Stimulated activated CD8-positive, alpha-beta memory T cell treated with anti-CD3 and anti-CD28 coated beads, Interleukin-15, amount 100 ng/mL, for 24 hours (primary cell): ENCODE data around the gene TGFB1.

Experiments
- DNase-seq: peaks from one replicate; pipeline ENCODE4 v3.0.0-alpha.2; 2020; ENCODE audit warnings: low read depth

TGFB1 gene

GRCh38 chr19:41321204-41321599 is 32.5 kb downstream of the TGFB1 start:
- DNase-seq: no peak

- DNase-seq: no peak
Observed at GRCh38 chr19:41320568-41320967, 33.2 kb downstream of the TGFB1 start.

GRCh38 chr19:41320185-41320518 is 33.6 kb downstream of the TGFB1 start:
- no peak for DNase-seq

DNA sequence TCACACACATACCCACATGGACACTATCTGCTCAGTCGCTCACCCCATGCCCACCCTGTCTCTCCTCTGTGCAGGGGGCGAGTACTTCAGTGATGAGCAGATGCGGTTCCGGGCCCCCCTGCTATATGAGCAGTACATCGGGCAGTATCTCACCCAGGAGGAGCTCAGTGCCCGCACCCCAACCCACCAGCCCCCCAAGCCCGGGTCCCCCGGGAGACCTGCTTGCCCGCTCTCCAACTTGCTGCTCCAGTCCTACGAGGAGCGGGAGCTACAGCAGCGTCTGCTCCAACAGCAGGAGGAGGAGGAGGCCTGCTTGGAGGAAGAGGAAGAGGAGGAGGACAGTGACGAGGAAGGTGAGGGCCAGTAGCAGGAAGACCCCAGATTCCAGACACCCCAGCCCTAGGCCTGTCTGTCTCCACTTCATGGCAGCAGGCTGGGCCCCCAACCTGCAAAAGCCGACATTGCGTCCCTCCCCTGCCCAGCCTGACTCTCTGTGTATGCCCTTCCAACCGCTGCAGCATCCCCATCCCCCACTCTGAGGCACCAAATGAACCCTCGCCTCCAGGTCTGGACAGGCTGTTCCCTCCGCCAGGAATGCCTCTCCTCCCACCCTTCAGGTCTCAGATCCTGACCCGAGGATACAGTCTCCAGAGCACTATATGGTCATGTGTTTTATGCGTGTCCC is 34.1 kb downstream of the TGFB1 start:
- no peak for DNase-seq

- no peak for DNase-seq
Observed at GRCh38 chr19:41318696-41319499, 34.8 kb downstream of the TGFB1 start.

DNA sequence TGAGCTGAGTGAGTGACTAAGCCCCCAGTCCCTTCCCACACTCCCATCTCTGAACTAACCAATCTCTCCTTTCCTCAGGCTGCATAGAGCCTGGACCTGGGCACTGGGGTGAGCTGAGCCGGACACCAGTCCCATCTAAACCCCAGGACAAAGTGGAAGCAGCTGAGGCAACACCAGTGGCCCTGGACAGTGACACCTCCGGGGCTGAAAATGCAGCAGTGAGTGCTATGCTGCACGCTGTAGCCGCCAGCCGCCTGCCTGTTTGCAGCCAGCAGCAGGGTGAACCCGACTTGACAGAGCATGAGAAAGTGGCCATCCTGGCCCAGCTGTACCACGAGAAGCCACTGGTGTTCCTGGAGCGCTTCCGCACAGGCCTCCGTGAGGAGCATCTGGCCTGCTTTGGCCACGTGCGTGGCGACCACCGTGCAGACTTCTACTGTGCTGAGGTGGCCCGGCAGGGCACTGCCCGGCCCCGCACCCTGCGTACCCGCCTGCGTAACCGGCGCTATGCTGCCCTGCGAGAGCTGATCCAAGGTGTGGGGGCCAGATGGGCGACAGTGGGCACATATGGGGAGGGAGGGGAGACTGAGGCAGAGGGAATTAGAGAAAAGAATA is 37.3 kb downstream of the TGFB1 start:
- no peak for DNase-seq

- no peak for DNase-seq
Observed at GRCh38 chr19:41311613-41312012, 42.1 kb downstream of the TGFB1 start.

DNA sequence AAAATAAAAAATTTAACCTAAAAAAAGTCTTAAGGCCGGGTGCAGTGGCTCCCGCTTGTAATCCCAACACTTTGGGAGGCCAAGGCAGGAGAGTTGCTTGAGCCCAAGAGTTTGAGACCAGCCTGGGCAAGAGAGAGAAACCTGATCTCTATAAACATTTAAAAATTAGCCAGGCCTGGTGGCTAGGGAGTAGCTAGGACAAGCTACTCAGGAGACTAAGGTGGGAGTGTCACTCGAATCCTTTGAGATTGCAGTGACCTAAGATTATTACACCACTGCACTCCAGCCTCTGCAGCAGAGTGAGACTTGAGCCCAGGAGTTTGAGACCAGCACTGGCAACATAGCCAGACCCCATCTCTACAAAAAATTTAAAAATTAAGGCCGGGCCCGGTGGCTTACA is 42.6 kb downstream of the TGFB1 start:
- DNase-seq: no peak

DNA sequence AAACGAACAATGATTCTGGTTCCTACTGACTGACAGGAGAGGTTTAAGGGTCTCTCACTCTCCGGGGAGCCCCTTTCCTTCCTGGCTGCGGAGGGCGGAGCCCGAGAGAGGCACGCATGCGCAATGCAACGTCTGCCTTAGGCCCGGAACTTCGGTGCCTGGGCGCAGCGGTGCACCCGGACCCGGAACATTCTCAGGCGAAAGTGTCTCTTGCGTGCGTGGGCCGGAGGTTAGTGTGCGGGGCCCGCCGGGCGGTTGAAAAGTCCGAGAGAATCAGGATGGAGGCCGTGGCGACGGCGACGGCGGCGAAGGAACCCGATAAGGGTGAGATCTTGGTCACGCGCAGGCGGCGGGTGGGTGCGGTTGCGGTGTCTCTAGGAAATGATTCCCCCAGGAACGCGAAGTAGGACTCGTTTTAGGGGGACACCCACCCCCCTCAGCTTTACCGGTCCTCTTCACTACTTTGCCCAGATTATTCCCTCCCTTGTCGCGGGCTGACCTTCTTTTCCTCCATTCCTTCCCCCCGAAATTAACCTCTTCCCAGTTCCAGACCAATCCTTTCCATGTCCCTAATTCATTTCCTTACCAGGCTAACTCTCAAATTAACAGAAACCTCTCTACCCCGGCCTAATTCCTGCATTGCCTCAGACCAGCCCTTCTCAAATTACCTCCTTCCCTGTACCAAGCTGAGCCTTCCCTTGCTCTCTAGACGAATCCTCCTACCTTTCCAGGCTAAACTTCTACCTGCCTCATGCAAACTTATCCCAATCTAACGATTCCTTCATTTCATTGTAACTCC is 43.5 kb downstream of the TGFB1 start, which contains the start of gene CCDC97:
CCDC97 (plus strand) TSS at position 140 of the 799 bp plus-strand sequence; CDS start at position 279, 139 bp downstream.
- peak; percentile 70 for DNase-seq

DNA sequence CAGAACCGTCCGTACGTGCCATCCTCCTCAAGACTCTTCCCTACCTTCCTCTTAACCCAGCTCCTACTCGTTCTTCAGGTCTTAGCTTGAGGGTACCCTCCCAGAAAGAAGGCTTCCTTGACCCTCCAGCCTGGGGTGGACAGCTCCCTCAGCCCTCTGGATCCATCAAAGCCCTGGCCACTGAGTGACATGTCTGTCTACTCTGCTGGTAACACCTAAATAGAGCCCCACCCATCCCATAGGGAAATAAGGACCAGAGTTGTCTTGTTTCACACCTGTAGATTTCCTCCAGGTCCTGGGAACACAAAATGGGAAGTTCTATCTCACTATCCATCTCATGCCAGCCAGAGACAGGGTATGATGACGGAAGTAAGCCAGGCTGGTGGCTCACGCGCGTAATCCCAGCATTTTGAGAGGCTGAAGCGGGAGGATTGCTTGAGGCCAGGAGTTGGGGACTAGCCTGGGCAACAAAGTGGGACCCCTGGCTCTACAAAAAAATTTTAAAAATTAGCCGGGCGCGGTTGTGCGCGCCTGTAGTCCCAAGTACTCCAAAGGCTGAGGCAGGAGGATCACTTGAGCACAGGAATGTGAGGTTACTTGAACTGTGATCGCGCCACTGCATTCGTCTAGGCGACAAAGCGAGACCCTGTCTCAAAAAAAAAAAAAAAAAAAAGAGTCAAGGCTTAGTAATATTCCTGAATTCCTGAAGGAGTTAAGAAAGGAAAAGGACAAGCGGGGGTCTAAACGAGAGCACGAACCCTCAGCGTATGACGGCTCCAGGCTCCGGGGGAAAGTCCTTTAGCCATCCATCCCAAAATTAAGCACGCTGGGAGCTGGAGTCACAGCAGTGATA is 44.3 kb downstream of the TGFB1 start:
- DNase-seq: no peak

DNA sequence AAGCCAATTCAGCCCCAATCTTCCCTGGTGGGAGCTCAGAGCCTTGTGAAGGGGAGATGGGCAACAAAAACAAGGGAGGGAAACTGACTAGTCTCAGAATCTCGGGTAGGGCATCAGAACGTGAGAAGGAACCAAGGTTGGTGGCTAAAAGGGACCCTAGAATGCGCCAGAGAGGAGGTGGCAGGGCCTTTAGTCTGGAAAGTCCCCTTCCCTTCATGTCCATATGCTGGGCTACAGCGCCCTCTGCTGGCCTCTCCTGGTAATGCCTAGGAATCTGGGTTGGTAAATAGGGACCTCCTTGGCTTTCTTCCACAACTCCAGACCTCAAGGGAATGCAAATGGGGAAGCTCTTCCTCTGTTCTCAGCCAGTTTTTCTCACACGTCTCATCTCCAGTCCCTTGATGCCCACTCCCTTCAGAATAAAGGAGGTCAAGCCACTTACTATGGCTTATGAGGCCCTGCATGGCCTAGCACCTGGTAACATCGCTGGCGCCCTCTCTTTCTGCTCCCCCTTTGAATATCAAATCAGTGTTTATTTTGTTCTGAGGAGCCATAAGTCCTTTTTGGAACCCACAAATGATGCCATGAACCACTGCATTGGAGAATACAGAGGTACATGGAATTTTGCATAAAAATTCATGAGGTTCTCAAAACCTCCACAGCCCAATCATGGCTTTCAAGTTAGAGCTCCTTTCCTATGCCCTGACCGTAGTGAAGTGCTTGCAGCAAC is 45.1 kb downstream of the TGFB1 start:
- DNase-seq: peak; percentile 97

- DNase-seq: no peak
Observed at GRCh38 chr19:41307954-41308449, 45.7 kb downstream of the TGFB1 start.

DNA sequence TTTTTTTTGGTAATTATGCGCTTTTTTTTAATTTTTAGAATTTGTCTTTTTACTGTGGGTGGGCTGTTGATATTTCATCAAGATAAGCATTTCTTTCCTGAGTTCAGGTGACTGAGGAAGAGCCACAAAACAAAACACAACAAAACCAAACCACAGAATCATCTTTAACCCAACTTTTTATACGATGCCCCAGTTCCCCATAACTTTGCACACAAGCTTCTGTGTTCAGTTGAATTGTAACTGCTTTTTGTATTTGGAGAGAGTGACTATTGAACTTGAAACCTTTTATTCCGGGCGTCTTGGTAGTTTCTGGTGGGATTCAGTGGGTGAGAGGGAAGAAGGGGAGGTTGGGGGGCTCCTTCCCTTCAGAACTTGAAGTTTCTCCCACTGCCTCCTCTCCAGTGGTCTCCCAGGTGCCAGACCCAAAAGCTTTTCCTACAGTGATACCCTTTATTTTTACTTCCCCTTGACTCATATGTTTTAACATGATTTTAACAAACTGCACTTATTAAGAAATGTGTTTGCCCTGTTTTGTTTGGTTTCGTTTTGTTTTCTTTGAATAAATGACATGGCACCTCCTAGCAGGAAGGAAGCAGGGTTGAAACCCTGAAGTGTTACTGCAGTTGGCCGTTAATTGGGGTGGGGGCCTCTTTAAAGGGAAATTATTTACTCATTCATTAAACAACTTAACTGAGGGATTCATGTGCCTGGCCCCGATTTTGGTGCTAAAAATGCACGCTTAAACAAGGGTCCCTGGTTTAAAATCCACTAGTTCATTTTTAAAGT is 46.4 kb downstream of the TGFB1 start:
- no peak for DNase-seq

GRCh38 chr19:41305927-41306793 is 47.6 kb downstream of the TGFB1 start:
- DNase-seq: no peak

DNA sequence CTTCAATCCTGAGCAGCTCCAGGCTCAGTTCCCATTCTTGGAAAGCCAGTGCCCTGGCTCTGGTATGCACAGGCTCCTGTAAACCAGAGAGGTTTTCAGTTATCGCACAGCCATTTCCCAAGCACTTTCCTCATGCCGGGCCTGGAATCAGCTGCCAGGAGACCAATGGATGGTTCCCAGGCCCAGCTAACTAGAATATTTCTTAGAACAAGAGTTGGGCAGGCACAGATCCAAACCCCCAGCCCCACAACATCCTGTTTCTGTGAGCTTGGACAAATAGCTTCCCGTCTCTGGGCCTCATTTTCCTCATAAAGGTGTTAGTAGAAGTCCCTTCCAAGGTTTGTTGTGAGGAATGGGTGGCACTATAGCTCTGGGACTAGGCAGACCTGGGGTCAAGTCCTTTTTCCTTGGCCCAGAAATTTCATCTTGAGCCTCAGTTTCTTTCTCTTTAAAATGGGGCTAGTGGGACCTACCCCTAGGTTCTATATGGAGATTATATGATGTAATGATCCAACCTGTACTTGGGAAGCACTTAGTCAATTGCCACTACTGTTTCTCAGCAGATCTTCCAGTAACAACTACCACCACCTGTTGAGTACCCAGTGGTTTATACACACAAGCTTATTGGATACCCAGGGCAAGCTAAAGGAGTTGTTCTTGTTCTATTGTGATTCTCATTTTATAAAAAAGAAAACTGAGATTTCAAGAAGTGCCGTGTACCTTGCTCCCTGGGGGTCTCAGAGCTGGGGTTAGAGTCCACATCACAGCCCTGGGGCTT is 48.8 kb downstream of the TGFB1 start:
- DNase-seq: no peak

- DNase-seq: no peak
Observed at GRCh38 chr19:41303954-41304353, 49.8 kb downstream of the TGFB1 start.

GRCh38 chr19:41302624-41303351 is 50.9 kb downstream of the TGFB1 start:
- DNase-seq: peak; percentile 45
